AG08395 (cell line): Measurements from ENCODE around the gene OR10A7.
A peak's percentile ranks its signal among the peaks of the same experiment; 100 is the strongest.
"Not testable (repeated sequence)": the region's sequence is repeated elsewhere in the genome, so short reads cannot be mapped to it uniquely, and the experiment has no call there.

Experiments
- DNase-seq: peaks from one replicate; pipeline ENCODE4 v3.0.0; 2012; ENCODE audit warnings: mixed read lengths, low spot score

Gene OR10A7

DNA sequence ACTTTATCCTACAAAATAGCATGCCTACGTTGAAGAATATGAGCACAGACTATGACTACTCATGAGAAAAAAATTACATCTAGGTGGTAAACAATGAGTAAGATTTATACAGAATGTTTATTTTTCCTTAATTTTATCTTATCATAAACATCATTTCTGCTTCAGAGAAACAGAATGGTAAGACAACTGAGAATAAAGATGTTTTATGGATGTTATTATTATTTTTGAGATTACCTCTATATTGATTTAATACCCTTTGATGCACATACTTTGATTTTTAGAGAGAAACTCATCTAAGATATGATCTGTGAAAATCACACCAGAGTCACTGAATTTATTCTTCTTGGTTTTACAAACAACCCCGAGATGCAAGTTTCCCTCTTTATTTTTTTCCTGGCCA is at the start of gene OR10A7:
Gene OR10A7 (plus strand): TSS at position 301 of the 400 bp plus-strand sequence. CDS start 0 bp downstream, at position 301.
- DNase-seq = no peak

- no peak for DNase-seq
Observed at GRCh38 chr12:55171445-55171844, 49.4 kb upstream of the OR10A7 start.

DNA sequence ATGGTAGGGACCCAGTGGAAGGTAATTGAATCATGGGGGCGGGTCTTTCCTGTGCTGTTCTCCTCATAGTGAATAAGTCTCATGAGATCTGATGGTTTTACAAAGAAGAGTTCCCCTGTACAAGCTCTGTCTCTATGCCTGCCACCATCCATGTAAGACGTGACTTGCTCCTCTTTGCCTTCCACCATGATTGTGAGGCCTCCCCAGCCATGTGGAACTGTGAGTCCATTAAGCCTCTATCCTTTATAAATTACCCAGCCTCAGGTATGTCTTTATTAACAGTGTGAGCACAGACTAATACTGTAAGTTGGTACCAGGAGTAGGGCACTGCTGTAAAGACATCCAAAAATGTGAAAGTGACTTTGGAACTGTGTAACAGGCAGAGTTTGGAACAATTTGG is 49.0 kb upstream of the OR10A7 start:
- DNase-seq = not testable (repeated sequence)

DNA sequence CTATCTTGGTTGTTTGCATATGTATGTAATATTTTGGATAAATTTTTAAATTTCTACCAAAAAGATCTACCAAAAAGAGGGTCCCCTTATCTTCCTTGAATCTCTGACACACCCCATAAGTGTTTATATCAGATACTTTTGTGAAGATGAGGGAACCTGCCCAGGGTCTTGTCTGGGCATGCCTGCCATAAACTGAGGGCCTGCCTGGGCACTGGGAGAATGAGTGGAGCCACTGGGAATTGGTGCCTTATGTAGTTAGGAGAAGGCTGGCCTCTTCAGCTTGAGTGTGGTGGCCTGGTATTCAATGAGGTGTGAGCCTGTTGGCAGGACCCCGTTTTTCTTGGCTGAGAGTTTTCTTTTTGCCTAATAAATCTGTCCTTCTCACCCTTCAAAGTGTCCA is 48.1 kb upstream of the OR10A7 start:
- DNase-seq = no peak

DNA sequence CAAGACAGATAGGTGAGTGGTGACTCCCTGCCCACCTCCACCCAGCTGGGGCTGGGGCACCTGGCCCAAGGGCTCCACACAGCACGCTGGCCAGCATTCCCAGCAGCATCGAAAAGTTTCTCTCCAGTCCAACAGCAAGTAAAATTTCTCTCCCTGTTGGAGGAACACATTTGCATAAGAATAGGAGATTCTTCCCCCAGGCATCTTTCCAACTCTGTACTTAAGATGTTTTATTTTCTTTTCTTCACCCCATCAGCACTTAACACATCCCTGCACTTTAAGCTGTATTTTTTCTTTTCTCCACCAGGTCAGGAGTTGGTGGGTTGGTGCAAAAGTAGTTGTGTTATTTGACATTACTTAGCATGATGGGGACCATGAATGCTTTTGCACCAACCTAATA is 47.4 kb upstream of the OR10A7 start:
- DNase-seq = no peak

- no peak for DNase-seq
Observed at GRCh38 chr12:55188573-55188972, 32.3 kb upstream of the OR10A7 start.

- DNase-seq = peak; percentile 52
Observed at GRCh38 chr12:55188974-55189556, 31.8 kb upstream of the OR10A7 start.

DNA sequence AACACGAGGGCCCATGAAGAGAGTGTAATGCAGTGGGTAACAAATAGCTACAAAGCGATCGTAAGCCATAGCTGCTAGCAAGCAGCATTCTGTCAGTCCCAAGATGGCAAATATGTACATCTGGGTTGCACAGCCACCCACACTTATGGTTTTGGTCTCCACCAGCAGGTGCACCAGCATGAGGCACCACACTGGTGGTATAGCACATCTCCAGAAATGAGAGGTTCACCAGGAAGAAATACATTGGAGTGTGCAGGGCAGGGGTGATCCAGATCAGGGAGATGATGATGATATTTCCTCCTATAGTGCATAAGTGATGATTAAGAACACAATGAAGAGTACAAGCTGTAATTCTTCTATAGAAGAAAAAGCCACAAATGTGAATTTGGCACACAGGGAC is 26.4 kb upstream of the OR10A7 start:
- no peak for DNase-seq

- no peak for DNase-seq
Observed at GRCh38 chr12:55226523-55226922, 5.7 kb downstream of the OR10A7 start.

DNA sequence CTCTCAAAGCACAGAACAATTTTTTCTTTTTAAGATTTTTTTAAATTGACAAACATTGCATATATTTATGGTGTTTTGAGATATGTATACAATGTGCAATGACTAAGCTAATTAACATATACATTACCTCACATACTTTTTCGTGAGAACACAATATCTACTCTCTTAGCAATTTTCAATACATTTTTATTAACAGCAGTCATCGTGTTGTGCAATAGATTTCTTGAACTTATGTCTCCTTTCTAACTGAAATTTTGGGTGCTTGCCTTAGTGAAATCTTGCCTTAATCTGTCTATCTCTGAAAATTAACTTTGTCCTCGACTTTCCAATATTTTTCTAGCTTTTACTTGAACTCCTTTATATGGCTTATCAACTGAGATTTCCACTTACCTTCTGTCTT is 6.8 kb downstream of the OR10A7 start:
- no peak for DNase-seq

GRCh38 chr12:55244309-55244708 is 23.5 kb downstream of the OR10A7 start, which contains the start of gene OR6C74:
Gene OR6C74 (plus strand): TSS chr12:55244609. CDS start chr12:55247288, 2,679 bp downstream.
- no peak for DNase-seq

DNA sequence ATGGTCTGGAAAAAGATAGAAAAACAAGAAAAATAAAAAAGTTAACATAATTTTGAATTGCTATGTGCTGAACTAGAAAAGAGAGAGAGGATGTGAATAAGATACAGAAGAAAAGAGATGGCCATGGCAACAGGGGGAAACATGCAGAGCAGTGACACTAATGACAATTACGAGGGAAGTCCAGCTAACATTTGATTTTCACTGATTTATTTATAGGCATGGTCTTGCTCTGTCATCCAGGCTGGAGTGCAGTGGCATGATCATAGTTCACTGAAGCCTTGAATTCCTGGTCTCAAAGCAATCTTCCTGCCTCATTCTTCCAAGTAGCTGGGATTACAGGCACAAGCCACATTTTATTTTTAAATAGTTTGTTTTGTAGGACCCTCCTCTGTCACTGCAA is 25.3 kb downstream of the OR10A7 start:
- DNase-seq = no peak

- no peak for DNase-seq
Observed at GRCh38 chr12:55250944-55251343, 30.1 kb downstream of the OR10A7 start.

DNA sequence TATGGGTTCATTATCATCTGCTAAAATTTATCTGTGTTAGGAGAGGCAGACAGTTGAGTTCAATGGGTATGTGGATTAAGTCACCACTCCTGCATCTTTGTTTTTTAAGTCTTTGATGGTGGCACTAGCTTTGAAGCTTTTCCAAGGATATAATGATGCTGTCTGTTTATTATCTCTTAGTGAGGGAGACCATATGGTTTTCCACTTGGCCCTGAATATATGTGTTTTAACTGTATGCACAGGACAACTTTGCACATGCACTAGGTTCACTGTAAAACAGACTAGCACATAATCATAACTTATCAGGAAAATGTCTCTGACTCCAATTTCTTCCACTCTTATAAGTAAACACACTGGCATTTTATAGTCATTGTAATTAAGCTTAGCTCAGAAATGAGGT is 32.5 kb downstream of the OR10A7 start:
- DNase-seq = no peak

DNA sequence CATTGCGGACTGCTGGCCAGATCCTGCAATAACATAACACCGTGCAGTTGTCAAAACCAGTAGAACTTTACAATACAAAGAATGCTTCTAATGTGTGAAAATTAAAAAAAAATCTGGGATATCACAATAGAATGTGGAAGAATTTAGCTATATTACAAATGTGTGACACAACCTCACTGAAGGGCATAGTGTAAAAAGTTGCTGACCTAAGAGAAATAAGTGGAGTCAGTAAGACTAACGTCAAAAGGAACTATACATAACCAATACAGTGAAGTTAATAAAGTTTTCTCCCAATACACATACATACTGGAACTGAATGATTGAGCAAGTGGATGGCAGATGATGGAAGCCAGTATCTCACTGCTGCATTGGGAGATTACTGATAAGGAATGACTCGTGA is 36.0 kb downstream of the OR10A7 start:
- no peak for DNase-seq

- DNase-seq = no peak
Observed at GRCh38 chr12:55258303-55258702, 37.5 kb downstream of the OR10A7 start.
